Aorta (tissue), 5 donors: Measurements from ENCODE around the gene NAIF1. TPM values are rescaled to one million over a fixed set of nuclear protein-coding genes. Genes with fewer than 3 reads are reported as not detected.

Source experiments
- ATAC-seq: fragments of 200-7000 bp; cut with Tn5 transposase; one replicate; pipeline ENCODE4 v1.9.1; 2022; ENCODE audit warnings: moderate library complexity; ENCODE audit not compliant: low FRiP score
- DNase-seq, 2 donors: peaks; one replicate each; pipeline ENCODE4 v3.0.0-alpha.2; 2020
- H3K27ac ChIP-seq, 2 donors: one replicate each; pipeline ENCODE4 v1.5.1; 2013; ENCODE audit warnings: low read length in 2 of 2, mild to moderate bottlenecking in 2 of 2, moderate library complexity in 2 of 2, control low read depth in 1 of 2, inconsistent platforms in 1 of 2, low read depth in 1 of 2
- H3K27me3 ChIP-seq, 2 donors: one replicate each; pipeline ENCODE4 v1.6.1; 2013; ENCODE audit warnings: control low read depth in 1 of 2, low read length in 1 of 2, mild to moderate bottlenecking in 1 of 2, moderate library complexity in 1 of 2; ENCODE audit not compliant: insufficient read depth in 2 of 2, control insufficient read depth in 1 of 2
- H3K36me3 ChIP-seq, 2 donors: one replicate each; pipeline ENCODE4 v1.6.1; 2013; ENCODE audit warnings: control low read depth in 1 of 2, low read length in 1 of 2, mild to moderate bottlenecking in 1 of 2; ENCODE audit not compliant: insufficient read depth in 2 of 2, control insufficient read depth in 1 of 2
- H3K4me1 ChIP-seq, 2 donors: one replicate each; pipeline ENCODE4 v1.6.1; 2013; ENCODE audit warnings: low read length in 2 of 2, control low read depth in 1 of 2, mild to moderate bottlenecking in 1 of 2, moderate library complexity in 1 of 2; ENCODE audit not compliant: insufficient read depth in 2 of 2, control insufficient read depth in 1 of 2
- H3K4me3 ChIP-seq, 2 donors: one replicate each; pipeline ENCODE4 v1.5.1; 2013; ENCODE audit warnings: low read length in 2 of 2, control low read depth in 1 of 2, mild to moderate bottlenecking in 1 of 2
- H3K9me3 ChIP-seq: one replicate; pipeline ENCODE4 v1.6.1; 2013; ENCODE audit warnings: mild to moderate bottlenecking, low read length; ENCODE audit not compliant: control insufficient read depth
- WGBS, 2 donors: extraction: QIAGEN DNeasy Blood & Tissue Kit; methylation state at CpG; one replicate each; pipeline ENCODE4 v1.1.7; 2013; 5-methylcytosine and 5-hydroxymethylcytosine counted together
- intact Hi-C, 2 donors: fragments of 100-400 bp; cut with DNase I; formaldehyde crosslinking; loops; one replicate each; pipeline versions ENCODE4 v1.14.2 to v1.15.0; 2022
- polyA plus RNA-seq, 2 donors: library from polyadenylated mRNA; stranded (reverse); fragments of 200-250 nt; gene quantifications; one replicate each; pipeline ENCODE4 v1.2.3, GENCODE V29; 2013
- total RNA-seq, 2 donors: library from RNA; stranded (reverse); fragmentation: NEBNext Ultra II Directional; extraction: Animal tissue kit (Norgen Biotek cat#: 25700); gene quantifications; one replicate each; pipeline ENCODE4 v1.2.1, GENCODE V29; 2021
- donor health status: healthy with polysubstance abuse.
- donor health status: Bipolar disorder and iron deficiency.
- donor health status: DM: no; HTN: no; CAD: no.
- donor health status: DM: no; HTN: no; CAD: no.
- donor health status: DM: yes; HTN: yes; CAD: no.

NAIF1 gene
- total and polyA plus RNA-seq, 4 donors, result 5.4 to 10.4 (median 8.0) TPM

GRCh38 chr9:128091571-128091970 lies 24.5 kb upstream of the NAIF1 start:
- intact Hi-C loops, result no loop called here
- H3K9me3 ChIP-seq, result no peaks in the 10 kb centered on the region
- peaks cover 3 to 5% of the 10 kb centered on the region in 2 donors for H3K4me1 ChIP-seq
- no peak overlapping the region for H3K4me3 ChIP-seq
- 20 to 28% methylated on average over 13 of the region's 13 CpGs for WGBS, 2 donors
- peak overlapping the region in 1 of 2 donors; percentile 28 for H3K27ac ChIP-seq
- no peaks in the 10 kb centered on the region for H3K27me3 ChIP-seq
- DNase-seq, result no peak
- ATAC-seq, result no peak
- H3K36me3 ChIP-seq, result no peaks in the 10 kb centered on the region

GRCh38 chr9:128091144-128091543 lies 24.0 kb upstream of the NAIF1 start:
- H3K36me3 ChIP-seq, result no peaks in the 10 kb centered on the region
- ATAC-seq (peak; percentile 47), DNase-seq (peak; percentile 89)
- H3K27ac ChIP-seq, result no peak overlapping the region
- no peak overlapping the region for H3K4me3 ChIP-seq
- intact Hi-C loops, result no loop called here
- no peaks in the 10 kb centered on the region for H3K9me3 ChIP-seq
- 4 to 8% methylated on average over 13 of the region's 13 CpGs for WGBS, 2 donors
- H3K27me3 ChIP-seq, result no peaks in the 10 kb centered on the region
- H3K4me1 ChIP-seq, result peaks cover 3 to 5% of the 10 kb centered on the region in 2 donors

- Histone ChIP-seq H3K27ac (no peak overlapping the region), H3K4me3 (no peak overlapping the region), H3K27me3 (no peaks in the 10 kb centered on the region), H3K36me3 (no peaks in the 10 kb centered on the region), H3K9me3 (no peaks in the 10 kb centered on the region), H3K4me1 (peaks cover 0 to 5% of the 10 kb centered on the region in 2 donors)
- ATAC-seq (no peak), DNase-seq (no peak)
- intact Hi-C loops, result no loop called here
- WGBS, 2 donors, result 62 to 88% methylated on average over 1 of the region's 1 CpG
These were observed 22.2 kb upstream of the NAIF1 start for GRCh38 chr9:128089299-128089698.

- Histone ChIP-seq H3K4me1 (peaks cover 0 to 3% of the 10 kb centered on the region in 2 donors), H3K36me3 (no peaks in the 10 kb centered on the region), H3K4me3 (no peak overlapping the region), H3K27ac (no peak overlapping the region), H3K27me3 (no peaks in the 10 kb centered on the region), H3K9me3 (no peaks in the 10 kb centered on the region)
- 77 to 80% methylated on average over 9 of the region's 9 CpGs for WGBS, 2 donors
- intact Hi-C loops, result no loop called here
- ATAC-seq (no peak), DNase-seq (peak in 1 of 2 donors; percentile 49)
These were observed 21.3 kb upstream of the NAIF1 start for GRCh38 chr9:128088253-128088945.

GRCh38 chr9:128087262-128087661 lies 20.1 kb upstream of the NAIF1 start:
- H3K27me3 ChIP-seq, result no peaks in the 10 kb centered on the region
- intact Hi-C loops, result no loop called here
- H3K4me1 ChIP-seq, result no peaks in the 10 kb centered on the region
- H3K36me3 ChIP-seq, result no peaks in the 10 kb centered on the region
- no peak overlapping the region for H3K4me3 ChIP-seq
- DNase-seq, result no peak
- 74 to 85% methylated on average over 10 of the region's 10 CpGs for WGBS, 2 donors
- no peak overlapping the region for H3K27ac ChIP-seq
- no peak for ATAC-seq
- H3K9me3 ChIP-seq, result no peaks in the 10 kb centered on the region

GRCh38 chr9:128085943-128086342 lies 18.8 kb upstream of the NAIF1 start:
- intact Hi-C loops, result loop anchor here in 1 of 2 donors (2.0 kb wide), 1 partner anchor 31 kb away; no protein-coding TSS in a partner anchor
- Histone ChIP-seq H3K27ac (no peak overlapping the region), H3K4me3 (no peak overlapping the region), H3K4me1 (no peaks in the 10 kb centered on the region), H3K9me3 (no peaks in the 10 kb centered on the region), H3K27me3 (no peaks in the 10 kb centered on the region), H3K36me3 (no peaks in the 10 kb centered on the region)
- 92 to 93% methylated on average over 4 of the region's 4 CpGs for WGBS, 2 donors
- DNase-seq (no peak), ATAC-seq (no peak)

GRCh38 chr9:128084746-128085145 lies 17.6 kb upstream of the NAIF1 start:
- WGBS, 2 donors, result 75 to 79% methylated on average over 4 of the region's 4 CpGs
- no peak for ATAC-seq

GRCh38 chr9:128082151-128082550 lies 15.0 kb upstream of the NAIF1 start:
- H3K4me3 ChIP-seq, result no peak overlapping the region
- H3K27ac ChIP-seq, result no peak overlapping the region
- intact Hi-C loops, result no loop called here
- no peak for ATAC-seq
- no peaks in the 10 kb centered on the region for H3K4me1 ChIP-seq
- peak in 1 of 2 donors; percentile 56 for DNase-seq
- H3K9me3 ChIP-seq, result no peaks in the 10 kb centered on the region
- H3K27me3 ChIP-seq, result no peaks in the 10 kb centered on the region
- H3K36me3 ChIP-seq, result no peaks in the 10 kb centered on the region
- WGBS, 2 donors, result 48 to 55% methylated on average over 7 of the region's 7 CpGs

More at GRCh38 chr9:128084746-128085145, 17.6 kb upstream of the NAIF1 start:
- Histone ChIP-seq H3K9me3 (no peaks in the 10 kb centered on the region), H3K4me3 (no peak overlapping the region), H3K4me1 (no peaks in the 10 kb centered on the region), H3K27ac (no peak overlapping the region), H3K36me3 (no peaks in the 10 kb centered on the region), H3K27me3 (no peaks in the 10 kb centered on the region)
- DNase-seq, result no peak
- intact Hi-C loops, result loop anchor here in 1 of 2 donors (2.0 kb wide), 1 partner anchor 32 kb away; no protein-coding TSS in a partner anchor

GRCh38 chr9:128081056-128081455 lies 13.9 kb upstream of the NAIF1 start:
- 24 to 26% methylated on average over 3 of the region's 3 CpGs for WGBS, 2 donors
- no peak for DNase-seq
- intact Hi-C loops, result no loop called here

More at GRCh38 chr9:128081056-128081455, 13.9 kb upstream of the NAIF1 start:
- no peaks in the 10 kb centered on the region for H3K4me1 ChIP-seq
- no peaks in the 10 kb centered on the region for H3K9me3 ChIP-seq
- H3K27me3 ChIP-seq, result no peaks in the 10 kb centered on the region
- ATAC-seq, result peak; percentile 69
- no peaks in the 10 kb centered on the region for H3K36me3 ChIP-seq
- no peak overlapping the region for H3K4me3 ChIP-seq
- H3K27ac ChIP-seq, result no peak overlapping the region
